Muscle layer of colon (tissue), 2 donors: ENCODE data around the gene KIAA0586.
"Not testable (repeated sequence)": the region's sequence is repeated elsewhere in the genome, so short reads cannot be mapped to it uniquely, and the experiment has no call there.

Experiments
- H3K27ac ChIP-seq: one replicate; pipeline ENCODE4 v1.7.0; 2013; ENCODE audit warnings: low read depth, mild to moderate bottlenecking, low read length, moderate library complexity
- H3K27me3 ChIP-seq, 2 donors: one replicate each; pipeline ENCODE4 v1.7.0; 2013; ENCODE audit warnings: low read length in 2 of 2, mild to moderate bottlenecking in 2 of 2; ENCODE audit not compliant: insufficient read depth in 2 of 2, control insufficient read depth in 1 of 2
- H3K36me3 ChIP-seq: one replicate; pipeline ENCODE4 v1.7.0; 2013; ENCODE audit warnings: mild to moderate bottlenecking, low read length; ENCODE audit not compliant: insufficient read depth
- H3K4me1 ChIP-seq: one replicate; pipeline ENCODE4 v1.7.0; 2013; ENCODE audit warnings: mild to moderate bottlenecking, low read length; ENCODE audit not compliant: insufficient read depth
- H3K4me3 ChIP-seq, 2 donors: one replicate each; pipeline ENCODE4 v1.7.0; 2013; ENCODE audit warnings: low read length in 2 of 2, low read depth in 1 of 2, mild to moderate bottlenecking in 1 of 2, moderate library complexity in 1 of 2
- H3K9ac ChIP-seq: one replicate; pipeline ENCODE4 v1.7.0; 2013; ENCODE audit warnings: low read length
- H3K9me3 ChIP-seq: one replicate; pipeline ENCODE4 v1.7.0; 2013; ENCODE audit warnings: mild to moderate bottlenecking, low read length
- donor health status: abdominal sarcoma.
- donor health status: Adenocarcinoma of cecum.

KIAA0586 gene

GRCh38 chr14:58465421-58465820, 37.9 kb downstream of the KIAA0586 start:
- no peak overlapping the region for H3K4me3 ChIP-seq
- peaks cover 29% of the 10 kb centered on the region for H3K36me3 ChIP-seq
- H3K9ac ChIP-seq: no peak overlapping the region

DNA sequence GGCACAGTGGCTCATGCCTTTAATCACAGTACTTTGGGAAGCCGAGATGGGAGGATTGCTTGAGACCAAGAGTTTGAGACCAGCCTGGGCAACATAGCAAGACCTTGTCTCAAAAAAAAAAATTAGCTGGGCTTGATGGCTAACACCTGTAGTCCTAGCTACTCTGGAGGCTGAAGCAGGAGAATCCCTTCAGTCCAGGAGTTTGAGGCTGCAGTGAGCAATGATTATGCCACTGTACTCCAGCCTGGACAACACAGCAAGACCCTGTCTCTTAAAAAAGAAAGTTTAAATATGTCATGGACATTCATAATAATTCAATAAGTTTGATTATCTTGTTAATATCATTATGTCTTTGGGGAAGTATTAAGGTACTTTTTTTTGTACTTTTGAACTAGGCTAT, 38.9 kb downstream of the KIAA0586 start:
- Histone ChIP-seq H3K4me1 (no peaks in the 10 kb centered on the region), H3K9ac (no peak overlapping the region), H3K4me3 (no peak overlapping the region), H3K36me3 (peaks cover 33% of the 10 kb centered on the region), H3K9me3 (no peaks in the 10 kb centered on the region), H3K27me3 (no peaks in the 10 kb centered on the region), H3K27ac (no peak overlapping the region)

More at GRCh38 chr14:58465421-58465820, 37.9 kb downstream of the KIAA0586 start:
- no peak overlapping the region for H3K27ac ChIP-seq
- no peaks in the 10 kb centered on the region for H3K27me3 ChIP-seq
- H3K4me1 ChIP-seq: no peaks in the 10 kb centered on the region
- no peaks in the 10 kb centered on the region for H3K9me3 ChIP-seq

DNA sequence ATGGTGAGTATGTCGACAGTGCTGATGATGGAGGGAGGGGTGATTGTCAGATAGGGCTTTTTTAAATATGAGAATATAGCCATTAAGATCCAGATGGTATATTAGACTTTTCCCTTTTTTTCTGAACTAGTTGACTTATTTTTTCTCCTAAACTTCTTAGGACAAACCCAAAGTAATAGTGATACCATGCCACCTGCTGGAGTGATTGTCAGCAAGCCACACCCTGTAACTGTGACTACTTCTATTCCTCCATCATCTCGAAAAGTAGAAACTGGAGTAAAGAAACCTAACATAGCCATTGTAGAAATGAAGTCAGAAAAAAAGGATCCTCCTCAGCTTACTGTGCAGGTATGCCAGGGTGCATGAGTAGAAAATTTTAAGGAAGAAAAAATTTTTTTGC, 40.1 kb downstream of the KIAA0586 start:
- H3K36me3 ChIP-seq: peaks cover 31% of the 10 kb centered on the region
- H3K27me3 ChIP-seq: no peaks in the 10 kb centered on the region
- H3K4me3 ChIP-seq: no peak overlapping the region
- no peaks in the 10 kb centered on the region for H3K4me1 ChIP-seq
- no peaks in the 10 kb centered on the region for H3K9me3 ChIP-seq
- no peak overlapping the region for H3K27ac ChIP-seq
- no peak overlapping the region for H3K9ac ChIP-seq

- Histone ChIP-seq H3K9ac (no peak overlapping the region), H3K9me3 (no peaks in the 10 kb centered on the region), H3K27me3 (no peaks in the 10 kb centered on the region), H3K36me3 (peaks cover 31% of the 10 kb centered on the region), H3K4me1 (no peaks in the 10 kb centered on the region), H3K4me3 (no peak overlapping the region), H3K27ac (no peak overlapping the region)
Measured at GRCh38 chr14:58469309-58469708, 41.8 kb downstream of the KIAA0586 start.

GRCh38 chr14:58476320-58476719, 48.8 kb downstream of the KIAA0586 start:
- Histone ChIP-seq H3K27ac (no peak overlapping the region), H3K4me1 (no peaks in the 10 kb centered on the region), H3K36me3 (peaks cover 22% of the 10 kb centered on the region), H3K27me3 (no peaks in the 10 kb centered on the region), H3K4me3 (no peak overlapping the region), H3K9me3 (no peaks in the 10 kb centered on the region), H3K9ac (no peak overlapping the region)

GRCh38 chr14:58477653-58478052, 50.1 kb downstream of the KIAA0586 start:
- H3K27me3 ChIP-seq: no peaks in the 10 kb centered on the region
- no peaks in the 10 kb centered on the region for H3K9me3 ChIP-seq
- no peak overlapping the region for H3K4me3 ChIP-seq
- no peak overlapping the region for H3K27ac ChIP-seq
- no peaks in the 10 kb centered on the region for H3K4me1 ChIP-seq
- no peak overlapping the region for H3K9ac ChIP-seq
- peaks cover 19% of the 10 kb centered on the region for H3K36me3 ChIP-seq

GRCh38 chr14:58478329-58478728, 50.8 kb downstream of the KIAA0586 start:
- H3K27me3 ChIP-seq, H3K9ac ChIP-seq, H3K9me3 ChIP-seq, H3K27ac ChIP-seq, H3K4me1 ChIP-seq, H3K4me3 ChIP-seq: not testable (repeated sequence)
- H3K36me3 ChIP-seq: peaks cover 19% of the 10 kb centered on the region

- Histone ChIP-seq H3K9ac (no peak overlapping the region), H3K4me3 (no peak overlapping the region), H3K27ac (no peak overlapping the region), H3K9me3 (no peaks in the 10 kb centered on the region), H3K4me1 (no peaks in the 10 kb centered on the region), H3K36me3 (peaks cover 12% of the 10 kb centered on the region), H3K27me3 (no peaks in the 10 kb centered on the region)
Measured at GRCh38 chr14:58479975-58480374, 52.5 kb downstream of the KIAA0586 start.

DNA sequence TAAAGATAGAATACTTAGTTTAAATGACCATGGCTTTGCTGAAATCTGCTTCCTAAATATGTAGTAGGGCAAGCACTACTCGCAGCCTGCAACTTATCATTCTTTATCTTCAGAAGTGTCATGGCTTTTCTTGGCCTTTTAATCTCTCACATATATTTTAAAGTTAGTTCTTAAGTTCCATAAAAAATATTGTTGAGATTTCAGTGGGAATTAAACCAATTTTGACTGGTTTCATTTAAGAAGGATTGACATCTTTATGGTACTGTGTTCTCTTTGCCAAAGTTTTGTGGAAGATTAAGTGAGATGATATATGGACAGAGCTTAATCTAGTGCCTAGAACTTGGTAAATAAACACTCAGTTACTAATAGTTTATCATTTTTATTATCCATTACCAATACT, 56.7 kb downstream of the KIAA0586 start:
- H3K27ac ChIP-seq: no peak overlapping the region
- no peak overlapping the region for H3K4me3 ChIP-seq
- no peak overlapping the region for H3K9ac ChIP-seq
- no peaks in the 10 kb centered on the region for H3K4me1 ChIP-seq
- H3K36me3 ChIP-seq: no peaks in the 10 kb centered on the region
- H3K27me3 ChIP-seq: no peaks in the 10 kb centered on the region
- H3K9me3 ChIP-seq: no peaks in the 10 kb centered on the region

DNA sequence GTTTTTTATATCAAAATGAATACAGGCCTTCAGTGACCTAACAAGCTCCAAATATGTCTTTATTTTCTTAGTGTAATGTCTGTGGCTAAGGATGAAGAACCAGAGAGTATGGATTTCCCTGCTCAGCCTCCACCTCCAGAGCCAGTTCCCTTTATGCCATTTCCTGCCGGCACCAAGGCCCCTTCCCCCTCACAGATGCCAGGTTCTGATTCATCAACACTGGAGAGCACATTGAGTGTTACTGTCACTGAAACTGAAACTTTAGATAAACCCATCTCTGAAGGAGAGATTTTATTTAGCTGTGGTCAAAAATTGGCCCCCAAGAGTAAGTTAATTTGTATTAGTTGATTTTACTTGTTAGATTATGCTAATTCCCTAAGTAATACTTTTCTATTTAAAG, 61.0 kb downstream of the KIAA0586 start:
- no peaks in the 10 kb centered on the region for H3K4me1 ChIP-seq
- no peak overlapping the region for H3K27ac ChIP-seq
- no peaks in the 10 kb centered on the region for H3K27me3 ChIP-seq
- H3K9ac ChIP-seq: no peak overlapping the region
- H3K4me3 ChIP-seq: no peak overlapping the region
- H3K9me3 ChIP-seq: no peaks in the 10 kb centered on the region
- H3K36me3 ChIP-seq: peaks cover 12% of the 10 kb centered on the region

DNA sequence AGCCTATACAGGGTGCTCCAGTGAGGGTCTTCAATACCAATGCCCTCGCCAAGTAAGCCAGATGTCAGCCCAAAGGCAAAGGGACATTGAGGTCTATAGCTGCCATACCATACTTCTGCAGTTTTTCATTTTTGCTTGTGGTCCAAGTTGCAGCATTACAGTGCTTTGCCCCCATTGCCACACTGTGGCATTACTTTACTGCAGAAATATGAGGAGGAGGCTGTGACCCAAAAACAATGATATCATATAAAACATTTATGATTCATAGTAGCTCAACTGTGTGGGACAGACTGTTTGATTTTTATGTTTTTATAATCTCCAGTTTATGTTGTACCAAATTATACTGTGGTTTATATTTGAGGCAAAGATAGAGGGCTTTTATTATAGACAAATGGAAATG, 64.1 kb downstream of the KIAA0586 start:
- Histone ChIP-seq H3K27ac (no peak overlapping the region), H3K4me3 (no peak overlapping the region), H3K36me3 (peaks cover 15% of the 10 kb centered on the region), H3K9me3 (no peaks in the 10 kb centered on the region), H3K4me1 (no peaks in the 10 kb centered on the region), H3K9ac (no peak overlapping the region), H3K27me3 (no peaks in the 10 kb centered on the region)

- Histone ChIP-seq H3K9me3 (no peaks in the 10 kb centered on the region), H3K36me3 (peaks cover 15% of the 10 kb centered on the region), H3K9ac (no peak overlapping the region), H3K27ac (no peak overlapping the region), H3K4me3 (no peak overlapping the region), H3K27me3 (no peaks in the 10 kb centered on the region), H3K4me1 (no peaks in the 10 kb centered on the region)
Measured at GRCh38 chr14:58492044-58492443, 64.5 kb downstream of the KIAA0586 start.
